ENCODE results near the gene S1PR4. TPM values are rescaled to one million over a fixed set of nuclear protein-coding genes. Genes with fewer than 3 reads are reported as not detected.

S1PR4 gene
- total and polyA plus RNA-seq, 9 donors = 0.20 to 1.1 (median 0.50) TPM; not detected in 2

- H3K9me3 ChIP-seq = no peaks in the 10 kb centered on the region
- WGBS, 3 donors = 54 to 69% (median 67%) methylated on average over 4 of the region's 4 CpGs
- no peaks in the 10 kb centered on the region for H3K27me3 ChIP-seq
- H3K36me3 ChIP-seq = no peaks in the 10 kb centered on the region
- TF ChIP-seq EP300 (IDR thresholded peaks at IDR 0.05) = no peak
- TF ChIP-seq POLR2A (IDR thresholded peaks at IDR 0.05) = no peak
- TF ChIP-seq CTCF (IDR thresholded peaks at IDR 0.05) = no peak
- no peak overlapping the region for H3K4me3 ChIP-seq
- no peak for DNase-seq
- H3K27ac ChIP-seq = no peak overlapping the region
- intact Hi-C loops (cut with DNase I) = no loop called here
- H3K4me1 ChIP-seq (ENCODE audit: insufficient read depth) = peaks cover 13% of the 10 kb centered on the region
Observed at GRCh38 chr19:3133793-3134116, 44.8 kb upstream of the S1PR4 start.

- Histone ChIP-seq H3K4me1 (ENCODE audit: insufficient read depth) (peaks cover 8% of the 10 kb centered on the region), H3K9me3 (no peaks in the 10 kb centered on the region), H3K4me3 (no peak within 1 kb of the TSS), H3K27me3 (no peaks in the 10 kb centered on the region), H3K27ac (no peak within 1 kb of the TSS), H3K36me3 (no peaks in the 10 kb centered on the region)
- DNase-seq = peak in 3 of 5 donors; percentile 21 to 51 (median 37)
- no peak for TF ChIP-seq CTCF (IDR thresholded peaks at IDR 0.05)
- TF ChIP-seq POLR2A (IDR thresholded peaks at IDR 0.05) = no peak
- TF ChIP-seq EP300 (IDR thresholded peaks at IDR 0.05) = no peak
- intact Hi-C loops (cut with DNase I) = no loop called here
- 70 to 80% (median 74%) methylated on average over 28 to 40 of the region's 40 CpGs for WGBS, 3 donors
Observed at GRCh38 chr19:3135961-3136683, 42.4 kb upstream of the S1PR4 start, which contains the start of gene GNA15. Gene GNA15, plus strand, starts transcription at chr19:3136033. Its CDS starts 418 bp downstream, at chr19:3136451.

GRCh38 chr19:3136684-3137055 lies 41.9 kb upstream of the S1PR4 start:
- Histone ChIP-seq H3K4me3 (no peak overlapping the region), H3K27ac (no peak overlapping the region)
- 37 to 45% (median 37%) methylated on average over 16 of the region's 16 CpGs for WGBS, 3 donors

GRCh38 chr19:3137119-3137518 lies 41.5 kb upstream of the S1PR4 start:
- WGBS, 3 donors = 3 to 10% (median 4%) methylated on average over 7 of the region's 7 CpGs
- Histone ChIP-seq H3K36me3 (no peaks in the 10 kb centered on the region), H3K4me1 (ENCODE audit: insufficient read depth) (peaks cover 11% of the 10 kb centered on the region), H3K27me3 (no peaks in the 10 kb centered on the region), H3K4me3 (no peak overlapping the region), H3K27ac (peak overlapping the region in 1 of 2 donors; percentile 43), H3K9me3 (no peaks in the 10 kb centered on the region)
- TF ChIP-seq POLR2A (IDR thresholded peaks at IDR 0.05) (no peak), CTCF (IDR thresholded peaks at IDR 0.05) (no peak), EP300 (IDR thresholded peaks at IDR 0.05) (no peak)
- intact Hi-C loops (cut with DNase I) = no loop called here
- DNase-seq = peak; percentile 70 to 81 (median 76)

More at GRCh38 chr19:3136684-3137055, 41.9 kb upstream of the S1PR4 start:
- Histone ChIP-seq H3K9me3 (no peaks in the 10 kb centered on the region), H3K36me3 (no peaks in the 10 kb centered on the region), H3K27me3 (no peaks in the 10 kb centered on the region), H3K4me1 (ENCODE audit: insufficient read depth) (peaks cover 9% of the 10 kb centered on the region)
- intact Hi-C loops (cut with DNase I) = no loop called here
- DNase-seq = peak in 1 of 5 donors; percentile 50
- TF ChIP-seq POLR2A (IDR thresholded peaks at IDR 0.05) = no peak
- TF ChIP-seq CTCF (IDR thresholded peaks at IDR 0.05) = no peak
- no peak for TF ChIP-seq EP300 (IDR thresholded peaks at IDR 0.05)
